ENCODE data around the gene MRPL36. TPM values are rescaled to one million over a fixed set of nuclear protein-coding genes. Genes with fewer than 3 reads are reported as not detected.

Gene MRPL36
- total and polyA plus RNA-seq, 5 donors from 2014 or later = 15.8 to 127 (median 109) TPM

DNA sequence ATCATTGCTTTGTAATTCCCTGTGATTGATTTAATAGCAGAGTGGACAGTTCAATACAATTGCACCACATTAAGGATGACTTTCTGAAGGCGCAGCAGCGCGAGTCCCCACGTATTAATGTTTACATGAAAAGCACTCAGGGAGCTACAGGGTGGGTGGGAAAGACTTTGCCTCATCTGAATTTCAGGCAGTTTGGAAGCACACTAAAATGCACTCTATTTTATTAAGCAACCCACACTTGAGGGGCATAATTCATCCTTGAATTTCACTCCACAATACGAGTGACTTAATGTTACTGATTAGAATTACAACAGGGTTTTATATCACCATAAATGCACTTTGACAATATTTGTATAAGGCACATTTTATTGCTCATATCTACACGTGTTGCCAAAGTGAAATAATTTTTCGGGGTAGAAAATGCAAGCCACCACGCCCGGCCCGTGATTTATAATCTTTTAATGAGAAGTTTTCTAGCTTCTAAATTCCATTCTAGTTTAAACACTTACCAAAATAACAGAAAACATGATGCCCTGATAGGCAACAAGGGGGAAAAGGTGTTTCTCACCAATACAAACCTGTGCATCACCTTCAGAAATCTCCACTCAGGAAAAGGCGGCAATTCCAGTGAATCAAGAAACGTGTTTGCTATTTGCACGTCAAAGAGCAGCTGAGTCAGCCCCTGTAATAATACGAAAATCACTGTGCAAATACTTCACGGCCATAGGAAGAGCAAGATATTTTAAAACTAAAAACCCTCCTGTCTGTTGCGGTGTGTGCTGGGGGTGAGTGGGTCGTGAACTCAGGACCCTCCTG is 42.6 kb upstream of the MRPL36 start:
- H3K4me1 Mint-ChIP-seq = no peaks in the 10 kb centered on the region
- DNase-seq (no peak), ATAC-seq (ENCODE audit: low read depth in 2 of 2) (no peak)
- H3K4me3 Mint-ChIP-seq = no peak overlapping the region
- no peaks in the 10 kb centered on the region for H3K36me3 Mint-ChIP-seq
- H3K27ac Mint-ChIP-seq = no peak overlapping the region
- H3K27me3 Mint-ChIP-seq = peaks cover 6% of the 10 kb centered on the region
- Histone ChIP-seq H3K4me3 (ENCODE audit: low read depth, low read length) (no peak overlapping the region), H3K9me3 (ENCODE audit: control insufficient read depth in 2 of 2, low read length in 2 of 2) (no peaks in the 10 kb centered on the region), H3K27ac (ENCODE audit: insufficient read depth, low read length, poor library complexity, severe bottlenecking) (no peak overlapping the region), H3K36me3 (ENCODE audit: control insufficient read depth, insufficient read depth, low read length) (no peaks in the 10 kb centered on the region), H3K27me3 (ENCODE audit: control insufficient read depth, insufficient read depth, low read length) (no peaks in the 10 kb centered on the region), H3K4me1 (ENCODE audit: control insufficient read depth, insufficient read depth, low read length, poor library complexity, severe bottlenecking) (no peaks in the 10 kb centered on the region)
- H3K9me3 Mint-ChIP-seq = no peaks in the 10 kb centered on the region

- Mint-ChIP-seq H3K27me3 (peaks cover 6% of the 10 kb centered on the region), H3K4me1 (no peaks in the 10 kb centered on the region), H3K36me3 (no peaks in the 10 kb centered on the region), H3K9me3 (no peaks in the 10 kb centered on the region), H3K4me3 (no peak overlapping the region), H3K27ac (no peak overlapping the region)
- H3K9me3 ChIP-seq (ENCODE audit: control insufficient read depth in 2 of 2, low read length in 2 of 2) = no peaks in the 10 kb centered on the region
- DNase-seq (no peak), ATAC-seq (ENCODE audit: low read depth in 2 of 2) (no peak)
- H3K27me3 ChIP-seq (ENCODE audit: control insufficient read depth, insufficient read depth, low read length) = no peaks in the 10 kb centered on the region
- no peak overlapping the region for H3K4me3 ChIP-seq (ENCODE audit: low read depth, low read length)
- no peak overlapping the region for H3K27ac ChIP-seq (ENCODE audit: insufficient read depth, low read length, poor library complexity, severe bottlenecking)
- no peaks in the 10 kb centered on the region for H3K4me1 ChIP-seq (ENCODE audit: control insufficient read depth, insufficient read depth, low read length, poor library complexity, severe bottlenecking)
- no peaks in the 10 kb centered on the region for H3K36me3 ChIP-seq (ENCODE audit: control insufficient read depth, insufficient read depth, low read length)
Observed at GRCh38 chr5:1840741-1841521, 41.3 kb upstream of the MRPL36 start.

DNA sequence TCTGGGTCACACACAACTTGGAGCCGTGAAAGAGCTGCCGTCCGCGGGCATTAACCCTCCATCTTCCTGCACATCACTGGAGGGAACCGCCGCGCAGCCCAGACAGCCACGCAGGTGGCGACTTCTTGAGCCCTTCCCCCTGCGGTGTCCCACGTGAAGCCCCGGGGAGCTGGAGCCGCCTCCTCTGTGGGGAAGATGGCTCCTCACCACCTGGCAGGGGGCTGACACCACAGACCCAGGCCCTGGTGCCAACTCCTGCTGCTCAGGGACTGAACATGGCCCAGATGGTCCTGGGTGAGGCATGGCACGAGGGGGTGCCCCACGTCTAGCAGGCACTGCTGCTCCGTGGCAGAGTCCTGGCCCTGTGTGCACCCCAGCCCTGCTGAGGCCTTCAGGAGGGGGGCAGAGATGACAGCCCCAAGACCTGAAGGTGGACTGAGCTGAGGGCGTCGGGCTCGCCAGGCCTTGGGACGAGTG is 40.5 kb upstream of the MRPL36 start:
- Histone ChIP-seq H3K27me3 (ENCODE audit: control insufficient read depth, insufficient read depth, low read length) (no peaks in the 10 kb centered on the region), H3K36me3 (ENCODE audit: control insufficient read depth, insufficient read depth, low read length) (no peaks in the 10 kb centered on the region), H3K27ac (ENCODE audit: insufficient read depth, low read length, poor library complexity, severe bottlenecking) (no peak overlapping the region), H3K4me3 (ENCODE audit: low read depth, low read length) (no peak overlapping the region), H3K4me1 (ENCODE audit: control insufficient read depth, insufficient read depth, low read length, poor library complexity, severe bottlenecking) (no peaks in the 10 kb centered on the region), H3K9me3 (ENCODE audit: control insufficient read depth in 2 of 2, low read length in 2 of 2) (no peaks in the 10 kb centered on the region)
- no peak overlapping the region for H3K4me3 Mint-ChIP-seq
- H3K27me3 Mint-ChIP-seq = peaks cover 6% of the 10 kb centered on the region
- no peaks in the 10 kb centered on the region for H3K9me3 Mint-ChIP-seq
- DNase-seq (no peak), ATAC-seq (ENCODE audit: low read depth in 2 of 2) (no peak)
- no peaks in the 10 kb centered on the region for H3K36me3 Mint-ChIP-seq
- no peak overlapping the region for H3K27ac Mint-ChIP-seq
- H3K4me1 Mint-ChIP-seq = no peaks in the 10 kb centered on the region

DNA sequence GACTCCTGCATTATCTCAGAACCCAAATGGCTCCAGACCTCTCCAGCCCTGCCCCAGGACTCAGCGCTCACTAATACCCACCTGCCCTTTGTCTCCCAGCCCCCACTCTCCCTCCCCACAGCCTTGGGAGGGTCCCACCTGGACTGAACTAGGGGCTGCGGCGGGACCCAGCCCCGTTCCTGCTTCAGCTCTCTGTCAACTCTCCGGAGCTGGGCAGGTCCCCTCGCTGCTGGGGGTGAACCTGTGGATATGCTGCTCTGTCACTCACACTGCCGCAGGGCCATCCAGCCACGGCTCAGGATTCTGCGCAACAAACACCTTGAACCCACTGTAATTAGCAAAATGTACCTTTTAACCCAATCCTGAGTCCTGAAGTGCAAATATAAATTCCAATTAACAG is 38.4 kb upstream of the MRPL36 start:
- Histone ChIP-seq H3K27me3 (ENCODE audit: control insufficient read depth, insufficient read depth, low read length) (no peaks in the 10 kb centered on the region), H3K4me3 (ENCODE audit: low read depth, low read length) (no peak overlapping the region), H3K27ac (ENCODE audit: insufficient read depth, low read length, poor library complexity, severe bottlenecking) (no peak overlapping the region), H3K4me1 (ENCODE audit: control insufficient read depth, insufficient read depth, low read length, poor library complexity, severe bottlenecking) (no peaks in the 10 kb centered on the region), H3K36me3 (ENCODE audit: control insufficient read depth, insufficient read depth, low read length) (no peaks in the 10 kb centered on the region), H3K9me3 (ENCODE audit: control insufficient read depth in 2 of 2, low read length in 2 of 2) (no peaks in the 10 kb centered on the region)
- Mint-ChIP-seq H3K27ac (no peak overlapping the region), H3K36me3 (no peaks in the 10 kb centered on the region), H3K27me3 (peaks cover 12% of the 10 kb centered on the region), H3K4me3 (no peak overlapping the region), H3K9me3 (no peaks in the 10 kb centered on the region), H3K4me1 (no peaks in the 10 kb centered on the region)
- no peak for ATAC-seq (ENCODE audit: low read depth in 2 of 2)
- DNase-seq = no peak

GRCh38 chr5:1836891-1837880 is 37.5 kb upstream of the MRPL36 start:
- Mint-ChIP-seq H3K27ac (no peak overlapping the region), H3K36me3 (no peaks in the 10 kb centered on the region), H3K9me3 (no peaks in the 10 kb centered on the region), H3K27me3 (peaks cover 12% of the 10 kb centered on the region), H3K4me3 (no peak overlapping the region), H3K4me1 (no peaks in the 10 kb centered on the region)
- no peaks in the 10 kb centered on the region for H3K36me3 ChIP-seq (ENCODE audit: control insufficient read depth, insufficient read depth, low read length)
- no peaks in the 10 kb centered on the region for H3K9me3 ChIP-seq (ENCODE audit: control insufficient read depth in 2 of 2, low read length in 2 of 2)
- H3K27me3 ChIP-seq (ENCODE audit: control insufficient read depth, insufficient read depth, low read length) = no peaks in the 10 kb centered on the region
- H3K4me3 ChIP-seq (ENCODE audit: low read depth, low read length) = no peak overlapping the region
- no peak for DNase-seq
- no peak overlapping the region for H3K27ac ChIP-seq (ENCODE audit: insufficient read depth, low read length, poor library complexity, severe bottlenecking)
- ATAC-seq (ENCODE audit: low read depth in 2 of 2) = no peak
- no peaks in the 10 kb centered on the region for H3K4me1 ChIP-seq (ENCODE audit: control insufficient read depth, insufficient read depth, low read length, poor library complexity, severe bottlenecking)

- DNase-seq (no peak), ATAC-seq (ENCODE audit: low read depth in 2 of 2) (no peak)
- Histone ChIP-seq H3K27me3 (ENCODE audit: control insufficient read depth, insufficient read depth, low read length) (no peaks in the 10 kb centered on the region), H3K4me3 (ENCODE audit: low read depth, low read length) (no peak overlapping the region), H3K27ac (ENCODE audit: insufficient read depth, low read length, poor library complexity, severe bottlenecking) (no peak overlapping the region), H3K4me1 (ENCODE audit: control insufficient read depth, insufficient read depth, low read length, poor library complexity, severe bottlenecking) (no peaks in the 10 kb centered on the region), H3K36me3 (ENCODE audit: control insufficient read depth, insufficient read depth, low read length) (no peaks in the 10 kb centered on the region), H3K9me3 (ENCODE audit: control insufficient read depth in 2 of 2, low read length in 2 of 2) (no peaks in the 10 kb centered on the region)
- no peaks in the 10 kb centered on the region for H3K9me3 Mint-ChIP-seq
- no peaks in the 10 kb centered on the region for H3K4me1 Mint-ChIP-seq
- no peak overlapping the region for H3K27ac Mint-ChIP-seq
- peaks cover 12% of the 10 kb centered on the region for H3K27me3 Mint-ChIP-seq
- no peaks in the 10 kb centered on the region for H3K36me3 Mint-ChIP-seq
- no peak overlapping the region for H3K4me3 Mint-ChIP-seq
Observed at GRCh38 chr5:1836176-1836890, 36.7 kb upstream of the MRPL36 start.

DNA sequence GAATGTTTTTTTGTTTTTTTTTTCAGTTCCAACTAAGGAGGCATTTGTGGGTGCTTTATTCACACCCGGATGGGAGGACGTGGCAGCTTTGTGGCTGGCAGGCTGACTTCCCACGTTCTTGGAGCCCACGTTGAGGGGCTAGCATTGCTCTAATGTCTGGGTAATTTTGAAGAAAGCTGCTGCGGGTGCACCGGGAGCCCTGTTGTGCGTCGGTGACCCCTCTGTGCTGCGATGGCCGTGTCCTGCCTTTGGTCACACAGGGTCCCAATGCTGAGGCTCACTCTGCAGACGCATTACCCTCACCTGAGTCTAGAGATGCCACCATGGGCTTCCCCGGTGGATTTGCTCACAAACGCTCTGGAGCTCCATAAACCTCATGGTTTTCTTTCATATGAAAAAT is 35.8 kb upstream of the MRPL36 start:
- Histone ChIP-seq H3K4me3 (ENCODE audit: low read depth, low read length) (no peak overlapping the region), H3K27me3 (ENCODE audit: control insufficient read depth, insufficient read depth, low read length) (no peaks in the 10 kb centered on the region), H3K9me3 (ENCODE audit: control insufficient read depth in 2 of 2, low read length in 2 of 2) (no peaks in the 10 kb centered on the region), H3K4me1 (ENCODE audit: control insufficient read depth, insufficient read depth, low read length, poor library complexity, severe bottlenecking) (no peaks in the 10 kb centered on the region), H3K27ac (ENCODE audit: insufficient read depth, low read length, poor library complexity, severe bottlenecking) (no peak overlapping the region), H3K36me3 (ENCODE audit: control insufficient read depth, insufficient read depth, low read length) (no peaks in the 10 kb centered on the region)
- Mint-ChIP-seq H3K9me3 (no peaks in the 10 kb centered on the region), H3K27me3 (peaks cover 12% of the 10 kb centered on the region), H3K27ac (no peak overlapping the region), H3K4me1 (no peaks in the 10 kb centered on the region), H3K36me3 (peaks cover 3% of the 10 kb centered on the region), H3K4me3 (no peak overlapping the region)
- ATAC-seq (ENCODE audit: low read depth in 2 of 2) (no peak), DNase-seq (no peak)
